ENCODE results near the gene AUP1.

GRCh38 chr2:74533464-74533863 lies 4.0 kb upstream of the AUP1 start:
- TF ChIP-seq CTCF (IDR thresholded peaks at IDR 0.05; ENCODE audit: low read depth, low read length) = no peak
- TF ChIP-seq EZH2phosphoT487 (IDR thresholded peaks at IDR 0.05; ENCODE audit: low read depth) = no peak
